GM19324 (cell line): ENCODE measurements around the gene NBEA.
"Not testable (repeated sequence)": the region's sequence is repeated elsewhere in the genome, so short reads cannot be mapped to it uniquely, and the experiment has no call there.

ENCODE experiments used
- ATAC-seq: cut with Tn5 transposase; IDR thresholded peaks from one replicate; pipeline ENCODE4 v1.9.1; 2021; ENCODE audit warnings: mild to moderate bottlenecking, moderate library complexity; ENCODE audit not compliant: unreplicated experiment, low FRiP score

NBEA gene

GRCh38 chr13:35617420-35617819, 675.4 kb downstream of the NBEA start:
- ATAC-seq: no peak

- ATAC-seq: no peak
Observed at GRCh38 chr13:35618565-35619083, 676.6 kb downstream of the NBEA start.

- ATAC-seq: no peak
Observed at GRCh38 chr13:35621989-35622388, 679.9 kb downstream of the NBEA start.

DNA sequence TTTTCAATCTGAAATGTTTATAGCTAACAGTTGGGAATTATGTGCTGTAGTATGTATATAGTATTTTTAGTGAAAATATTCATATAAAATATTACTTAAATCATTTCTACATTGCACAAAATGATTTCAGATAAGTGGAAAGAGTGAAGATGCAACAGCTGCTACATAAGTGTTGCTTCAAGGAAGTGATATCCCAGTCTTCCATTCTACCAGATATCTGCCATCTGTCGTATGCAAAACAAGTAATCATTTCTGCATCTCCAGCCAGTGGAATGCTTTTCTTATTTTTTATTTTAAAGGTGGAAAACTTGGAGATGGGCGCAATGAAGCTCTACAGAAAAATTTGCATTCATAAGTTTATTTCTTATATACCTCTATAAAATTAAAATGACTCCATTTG, 687.0 kb downstream of the NBEA start:
- no peak for ATAC-seq

DNA sequence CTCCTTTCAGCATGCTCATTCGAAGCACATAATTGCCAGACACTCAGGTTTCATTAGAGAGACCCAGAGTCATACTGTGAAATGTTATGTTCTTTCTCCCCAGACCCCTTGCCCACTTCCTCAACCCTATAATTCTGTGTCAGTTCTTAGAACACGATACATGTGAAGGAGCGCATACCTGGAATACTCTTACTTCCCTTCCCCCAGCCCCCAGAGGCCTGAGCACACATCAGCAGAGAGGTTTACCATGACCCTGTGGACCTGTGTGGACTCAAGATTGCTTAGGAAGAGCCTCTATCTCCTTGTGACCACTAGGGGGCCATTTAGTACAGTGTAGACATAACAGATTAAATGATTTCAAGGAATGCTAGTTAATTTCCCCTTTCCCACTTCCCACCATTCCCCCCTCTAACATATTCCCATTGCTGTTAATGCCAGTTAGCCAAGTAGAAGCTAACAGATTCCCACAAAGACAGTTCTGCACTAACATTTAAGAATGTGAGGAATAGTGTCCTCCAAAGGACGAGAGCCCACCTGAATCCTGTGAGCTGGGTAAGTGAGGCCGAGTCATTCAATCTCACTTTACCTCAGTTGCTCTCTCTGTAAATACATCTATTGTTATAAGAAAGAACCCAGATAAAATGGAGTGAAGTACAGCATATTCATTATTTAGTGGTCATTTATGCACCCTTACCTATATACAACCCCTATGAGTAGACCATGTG, 688.6 kb downstream of the NBEA start:
- ATAC-seq: peak; percentile 66

DNA sequence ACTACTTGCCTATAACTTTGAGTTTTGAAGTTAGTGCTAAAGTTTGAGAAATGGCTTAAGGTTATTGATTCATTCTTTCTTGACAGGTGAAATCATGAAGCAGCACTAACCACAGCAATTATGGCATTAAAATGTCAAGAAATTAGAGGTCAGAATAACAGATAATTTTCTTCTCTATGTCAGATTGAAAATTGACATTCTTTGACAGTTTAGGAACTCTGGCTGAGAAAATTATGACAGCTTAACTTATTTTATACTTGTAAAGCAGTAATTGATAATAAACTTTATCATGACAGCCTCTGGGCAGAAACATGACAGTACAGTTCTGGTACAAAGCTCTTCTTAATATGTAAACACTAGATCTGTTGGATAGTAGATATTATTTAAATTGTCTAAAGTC, 689.6 kb downstream of the NBEA start:
- no peak for ATAC-seq

- no peak for ATAC-seq
Observed at GRCh38 chr13:35643625-35644024, 701.6 kb downstream of the NBEA start.

GRCh38 chr13:35646056-35646774, 704.1 kb downstream of the NBEA start:
- ATAC-seq: no peak

DNA sequence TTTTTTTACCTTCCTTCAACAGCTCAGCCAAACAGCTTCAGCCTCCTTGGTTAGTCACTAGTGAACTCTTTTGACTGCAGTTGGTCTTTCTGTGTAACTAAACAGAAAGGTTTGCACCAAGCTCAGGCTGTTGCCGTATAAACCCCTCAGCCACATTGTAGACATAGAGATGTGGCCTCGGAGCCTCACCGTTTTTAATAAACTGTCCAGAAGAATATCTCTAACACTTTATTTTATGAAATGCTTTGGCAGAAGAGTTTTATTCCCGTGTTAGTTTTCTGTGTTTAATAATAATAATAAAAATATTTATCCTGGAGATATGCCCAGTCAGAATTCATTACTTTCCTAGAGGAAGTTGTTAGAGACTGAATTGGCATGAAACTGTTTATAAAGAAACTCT, 706.1 kb downstream of the NBEA start:
- ATAC-seq: no peak

GRCh38 chr13:35649162-35649561, 707.1 kb downstream of the NBEA start:
- ATAC-seq: no peak

DNA sequence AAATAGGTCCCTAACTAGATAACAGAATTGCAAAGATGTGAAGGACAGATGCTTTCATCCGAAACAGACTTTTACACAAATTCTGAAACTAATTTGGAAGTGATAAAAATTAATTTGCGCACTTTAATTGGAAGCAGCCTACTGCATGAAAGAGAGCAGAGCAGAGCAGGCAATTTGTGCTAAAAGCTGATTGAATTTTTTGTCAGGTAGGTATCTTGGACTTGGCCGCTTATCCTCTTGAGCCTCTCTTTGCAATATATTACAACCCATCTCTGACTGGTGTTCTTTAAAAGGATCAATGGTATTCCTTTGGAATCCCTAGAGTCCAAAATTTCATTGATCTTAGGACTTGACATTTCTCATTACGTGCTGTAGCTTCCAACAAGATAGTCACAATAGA, 717.7 kb downstream of the NBEA start:
- no peak for ATAC-seq

DNA sequence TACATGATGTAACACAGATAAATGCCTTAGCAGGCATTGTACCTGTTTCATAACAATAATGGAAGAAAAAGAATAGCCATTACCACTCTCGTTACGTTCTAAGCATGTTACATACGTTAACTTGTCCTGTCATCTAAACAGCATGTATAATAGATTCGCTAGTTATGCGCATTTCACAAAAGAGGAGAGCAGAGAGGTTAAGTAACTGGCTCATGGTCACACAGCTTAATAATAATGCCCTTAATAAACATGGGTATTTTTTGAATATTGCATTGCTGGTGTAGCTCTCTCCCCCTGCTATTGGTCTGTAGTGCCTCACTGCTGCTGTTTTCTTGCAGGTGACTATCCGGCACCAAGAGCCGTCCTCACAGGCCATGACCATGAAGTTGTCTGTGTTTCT, 722.7 kb downstream of the NBEA start:
- ATAC-seq: no peak

GRCh38 chr13:35669321-35669720, 727.3 kb downstream of the NBEA start:
- no peak for ATAC-seq

- ATAC-seq: no peak
Observed at GRCh38 chr13:35672611-35673010, 730.5 kb downstream of the NBEA start.

DNA sequence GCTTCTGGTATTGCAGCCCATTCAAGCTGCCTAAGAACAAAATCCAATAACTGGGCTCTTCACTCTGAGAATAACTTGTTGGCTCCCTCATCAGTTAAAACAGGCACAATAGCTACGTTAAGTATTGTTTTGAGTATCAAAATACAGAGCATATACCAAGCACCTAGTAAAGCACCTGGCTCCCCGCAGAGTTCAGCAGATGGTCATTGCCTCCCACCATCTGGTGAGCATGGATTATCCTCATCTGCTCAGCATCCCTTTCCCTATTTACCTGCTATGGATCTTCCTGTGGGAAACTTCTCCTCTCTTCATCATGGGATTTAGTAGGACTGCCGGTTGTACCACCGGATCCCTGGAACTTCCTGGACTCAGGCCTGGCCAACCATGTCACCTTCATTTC, 733.6 kb downstream of the NBEA start:
- no peak for ATAC-seq

- not testable (repeated sequence) for ATAC-seq
Observed at GRCh38 chr13:35677863-35678262, 735.8 kb downstream of the NBEA start.

DNA sequence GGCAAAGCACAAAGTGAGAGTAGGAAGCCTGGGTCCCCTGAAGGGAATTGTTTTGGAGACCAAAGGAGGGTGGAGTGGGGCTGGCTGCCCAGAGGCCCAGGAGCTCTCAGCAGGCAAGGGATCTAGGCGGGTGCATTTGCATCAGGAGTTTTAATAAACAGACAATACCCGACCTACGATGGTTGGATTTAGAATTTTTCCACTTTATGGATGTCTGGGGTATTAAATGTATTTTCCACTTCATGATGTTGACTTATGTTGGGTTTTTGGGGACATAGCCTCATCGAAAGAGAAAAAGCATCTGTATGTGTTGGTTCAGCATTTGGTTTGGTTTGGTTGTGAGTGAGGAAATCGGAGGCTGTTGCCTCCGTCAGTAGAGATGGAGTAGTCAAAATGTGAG, 739.6 kb downstream of the NBEA start:
- ATAC-seq: no peak

GRCh38 chr13:35684432-35684831, 742.4 kb downstream of the NBEA start:
- ATAC-seq: no peak

GRCh38 chr13:35687336-35687735, 745.3 kb downstream of the NBEA start:
- ATAC-seq: no peak

GRCh38 chr13:35690581-35691207, 748.6 kb downstream of the NBEA start:
- no peak for ATAC-seq

DNA sequence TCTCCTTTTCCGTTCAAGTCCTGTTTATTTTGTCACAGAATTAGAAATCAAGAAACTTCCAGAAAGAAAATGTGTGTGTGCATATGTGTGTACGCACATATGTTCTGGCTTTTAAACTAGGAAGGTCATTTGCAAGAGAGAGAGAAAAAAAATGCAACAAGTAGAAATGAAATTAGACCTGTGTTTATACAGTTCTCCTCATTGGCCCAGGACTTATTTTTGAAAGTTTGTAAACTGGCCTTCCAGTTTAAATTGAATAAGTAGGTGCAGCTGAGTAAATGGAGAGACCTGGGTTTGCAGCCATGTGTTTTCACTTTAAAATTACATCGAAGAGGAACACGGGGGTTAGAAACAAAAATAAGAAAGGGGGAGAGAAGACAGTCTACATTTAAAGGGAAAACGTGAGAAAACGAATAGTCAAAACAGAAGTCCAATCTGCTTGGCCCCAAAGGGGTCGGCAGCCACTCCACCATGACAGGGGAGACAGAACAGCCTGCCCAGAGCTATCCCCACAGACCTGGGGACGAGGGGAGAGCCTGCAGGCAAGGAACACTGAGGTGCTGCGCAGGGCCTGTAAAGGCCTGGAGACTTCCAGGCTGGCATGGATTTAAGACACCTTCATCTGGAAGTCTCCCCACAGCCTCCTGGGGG, 751.2 kb downstream of the NBEA start:
- no peak for ATAC-seq
